AG09319 (cell line): Measurements from ENCODE around the gene CCDC92.

Experiments used
- DNase-seq: peaks from one replicate; pipeline ENCODE4 v3.0.0-alpha.2; 2010; ENCODE audit warnings: low read depth; ENCODE audit errors: extremely low read depth
- TF ChIP-seq, protein P1 (sequence below): IDR thresholded peaks from 2 replicates; pipeline ENCODE4 v1.5.1; 2011; ENCODE audit warnings: low read depth, mild to moderate bottlenecking, inconsistent platforms, low read length, moderate library complexity

Gene CCDC92

GRCh38 chr12:123943816-123944215 is 28.8 kb downstream of the CCDC92 start:
- TF ChIP-seq, protein P1, sequence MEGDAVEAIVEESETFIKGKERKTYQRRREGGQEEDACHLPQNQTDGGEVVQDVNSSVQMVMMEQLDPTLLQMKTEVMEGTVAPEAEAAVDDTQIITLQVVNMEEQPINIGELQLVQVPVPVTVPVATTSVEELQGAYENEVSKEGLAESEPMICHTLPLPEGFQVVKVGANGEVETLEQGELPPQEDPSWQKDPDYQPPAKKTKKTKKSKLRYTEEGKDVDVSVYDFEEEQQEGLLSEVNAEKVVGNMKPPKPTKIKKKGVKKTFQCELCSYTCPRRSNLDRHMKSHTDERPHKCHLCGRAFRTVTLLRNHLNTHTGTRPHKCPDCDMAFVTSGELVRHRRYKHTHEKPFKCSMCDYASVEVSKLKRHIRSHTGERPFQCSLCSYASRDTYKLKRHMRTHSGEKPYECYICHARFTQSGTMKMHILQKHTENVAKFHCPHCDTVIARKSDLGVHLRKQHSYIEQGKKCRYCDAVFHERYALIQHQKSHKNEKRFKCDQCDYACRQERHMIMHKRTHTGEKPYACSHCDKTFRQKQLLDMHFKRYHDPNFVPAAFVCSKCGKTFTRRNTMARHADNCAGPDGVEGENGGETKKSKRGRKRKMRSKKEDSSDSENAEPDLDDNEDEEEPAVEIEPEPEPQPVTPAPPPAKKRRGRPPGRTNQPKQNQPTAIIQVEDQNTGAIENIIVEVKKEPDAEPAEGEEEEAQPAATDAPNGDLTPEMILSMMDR, result no peak
- no peak for DNase-seq

- TF ChIP-seq, protein P1, result no peak
- no peak for DNase-seq
Measured at GRCh38 chr12:123942911-123943648, 29.6 kb downstream of the CCDC92 start.

DNA sequence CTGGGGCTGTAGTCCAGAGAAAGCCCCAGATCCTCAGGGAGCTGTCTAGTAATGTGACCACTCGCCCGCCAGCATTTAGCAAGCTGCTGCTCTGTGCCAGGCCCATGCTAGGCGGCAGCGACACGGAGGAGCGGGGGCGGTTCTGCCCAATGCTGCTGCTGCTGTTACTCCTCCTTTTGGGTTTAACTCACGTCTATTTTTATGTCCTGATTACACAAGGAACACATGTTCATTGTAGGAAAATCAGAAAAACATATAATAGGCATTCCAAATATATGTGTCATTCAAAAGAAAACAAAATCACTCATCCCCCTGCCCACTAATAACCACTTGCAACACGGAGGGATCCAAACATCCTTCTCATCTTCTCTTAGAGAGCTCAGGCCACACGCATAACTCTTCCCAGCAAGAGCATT is 30.4 kb downstream of the CCDC92 start:
- peak; percentile 46 for DNase-seq
- TF ChIP-seq, protein P1, result no peak

GRCh38 chr12:123941624-123942237 is 30.9 kb downstream of the CCDC92 start:
- DNase-seq, result no peak
- TF ChIP-seq, protein P1, result no peak

DNA sequence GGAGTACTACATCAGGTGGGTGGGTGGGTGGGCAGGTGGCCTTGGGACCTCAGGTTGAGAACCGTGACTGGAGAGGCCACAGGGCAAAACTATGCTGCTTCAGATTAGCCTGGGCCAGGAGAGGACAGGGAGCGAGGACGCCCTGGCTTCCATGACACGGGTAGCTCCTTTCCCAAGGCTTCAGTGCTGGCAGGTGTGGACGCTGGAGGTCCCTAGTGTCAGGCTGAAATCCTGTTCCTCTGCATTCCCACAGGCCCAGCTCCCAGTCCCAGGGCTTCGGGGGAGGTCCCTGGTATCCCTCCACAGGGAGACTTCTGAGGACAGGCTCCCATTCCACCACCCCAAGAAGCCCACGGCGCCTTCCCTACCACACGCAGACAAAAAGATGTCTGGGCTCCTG is 31.6 kb downstream of the CCDC92 start:
- TF ChIP-seq, protein P1, result no peak
- DNase-seq, result no peak

DNA sequence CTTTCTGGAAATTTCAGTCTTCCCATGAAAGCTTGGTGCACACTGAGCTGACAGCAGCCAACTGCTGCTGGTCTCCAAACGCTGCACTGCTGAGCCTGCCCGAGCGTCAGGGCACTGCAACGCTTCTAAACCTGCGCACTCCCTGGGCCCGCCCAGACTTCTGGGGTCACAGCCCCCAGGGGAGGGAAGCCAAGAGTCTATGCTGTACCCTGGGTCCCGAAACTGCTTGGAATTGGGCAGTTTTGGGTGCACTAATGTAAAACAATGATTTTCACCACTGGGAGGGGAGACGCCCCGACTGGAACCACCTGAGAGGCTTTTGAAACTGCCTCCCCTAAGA is 32.0 kb downstream of the CCDC92 start:
- TF ChIP-seq, protein P1, result no peak
- no peak for DNase-seq

DNA sequence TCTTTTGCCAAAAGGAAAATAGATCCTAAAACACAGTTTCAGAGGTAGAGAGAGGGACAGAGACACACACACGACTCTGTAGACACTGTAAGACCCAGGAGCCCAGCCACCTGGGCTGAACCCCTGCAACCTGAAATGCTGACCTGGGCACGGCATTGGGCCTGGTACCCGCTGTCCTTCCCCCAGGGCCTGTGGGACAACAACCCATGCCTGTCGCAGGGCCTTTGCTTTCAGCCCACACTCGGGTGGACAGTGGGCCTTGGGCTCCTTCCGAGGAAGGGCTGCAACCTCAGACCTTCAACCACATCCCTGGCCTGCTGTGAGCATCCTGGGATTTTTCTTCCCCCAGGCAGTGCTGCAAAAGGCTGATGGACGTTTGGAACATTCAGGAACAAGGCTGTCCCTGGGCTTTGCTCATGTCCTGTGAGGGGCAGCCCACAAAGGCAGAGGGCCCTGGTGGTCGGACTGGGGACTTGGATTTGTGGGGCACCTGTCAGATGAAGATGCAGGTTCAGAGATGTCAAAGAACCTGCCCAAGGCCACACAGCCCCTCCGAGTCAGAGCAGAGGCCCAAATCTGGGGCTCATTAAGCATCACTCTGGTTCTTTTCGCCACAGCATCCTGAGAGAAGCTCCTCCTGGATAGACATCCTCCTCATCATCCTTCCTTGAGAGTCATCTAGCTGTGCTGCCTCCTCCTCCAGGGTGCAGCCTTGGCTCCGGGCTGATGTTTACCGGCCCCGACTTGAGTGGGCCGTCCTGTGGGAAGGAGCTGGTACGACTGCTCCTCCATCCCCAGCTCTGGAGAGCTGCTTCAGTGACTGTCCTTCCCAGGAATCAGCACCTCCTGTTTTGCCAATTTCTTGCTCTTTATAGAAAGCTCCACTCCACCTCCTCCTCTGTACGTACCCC is 32.7 kb downstream of the CCDC92 start:
- no peak for DNase-seq
- TF ChIP-seq, protein P1, result no peak
